K562 (cell line): ENCODE measurements around the gene PRR35. TPM values are rescaled to one million over a fixed set of nuclear protein-coding genes. Genes with fewer than 3 reads are reported as not detected.

Source experiments
- BMI1 ChIP-seq: fragments of 150-350 bp; IDR thresholded peaks from 2 replicates; pipeline ENCODE4 v1.6.1; 2014; ENCODE audit warnings: low read length
- C11orf30 ChIP-seq: fragments of 450-650 bp; IDR thresholded peaks from 2 replicates; pipeline ENCODE4 v1.6.1; 2016; ENCODE audit warnings: low read depth, mild to moderate bottlenecking
- CEBPZ ChIP-seq: fragments of 150-350 bp; IDR thresholded peaks from 2 replicates; pipeline ENCODE4 v1.6.1; 2014; ENCODE audit warnings: low read depth, mild to moderate bottlenecking, low read length, borderline replicate concordance
- GATA2 ChIP-seq: sonication (generic); formaldehyde crosslinking; IDR thresholded peaks from 2 replicates; pipeline ENCODE4 v1.4.0; 2020; ENCODE audit warnings: mild to moderate bottlenecking, missing genetic modification reagents
- HBP1 ChIP-seq: fragments of 450-650 bp; formaldehyde crosslinking; IDR thresholded peaks from 2 replicates; pipeline ENCODE4 v1.4.0; 2022; ENCODE audit warnings: missing genetic modification characterization
- HNRNPL ChIP-seq: fragments of 200-400 bp; formaldehyde crosslinking; IDR thresholded peaks from 2 replicates; pipeline ENCODE4 v1.6.1; 2017; ENCODE audit warnings: low read depth, mild to moderate bottlenecking, low read length
- MCM3 ChIP-seq: fragments of 450-650 bp; IDR thresholded peaks from 2 replicates; pipeline ENCODE4 v1.6.1; 2016
- MEIS2 ChIP-seq: fragments of 450-650 bp; IDR thresholded peaks from 2 replicates; pipeline ENCODE4 v1.6.1; 2014; ENCODE audit warnings: mild to moderate bottlenecking; ENCODE audit not compliant: partially characterized antibody
- MYC ChIP-seq, 2 experiments: fragments of 250-450 bp in 1 of 2; sonication (Bioruptor Pico) in 1 of 2; IDR thresholded peaks; 2 replicates each; pipeline versions ENCODE4 v1.5.1 to v1.6.1; 2012 to 2021; ENCODE audit warnings: low read depth in 2 of 2, borderline replicate concordance in 1 of 2, improper control_type of control experiment in 1 of 2, low read length in 1 of 2, mild to moderate bottlenecking in 1 of 2, moderate library complexity in 1 of 2
- NUFIP1 ChIP-seq: fragments of 450-650 bp; IDR thresholded peaks from 2 replicates; pipeline ENCODE4 v1.6.1; 2018; ENCODE audit not compliant: partially characterized antibody
- SIN3A ChIP-seq, 2 experiments: fragments of 150-350 bp in 1 of 2; IDR thresholded peaks; 2 replicates each; pipeline ENCODE4 v1.6.1; 2011 to 2016; ENCODE audit warnings: borderline replicate concordance in 2 of 2, low read depth in 2 of 2, low read length in 2 of 2, mild to moderate bottlenecking in 2 of 2, moderate library complexity in 2 of 2; ENCODE audit not compliant: control insufficient read depth in 1 of 2
- SMAD2 ChIP-seq: fragments of 150-350 bp; IDR thresholded peaks from 2 replicates; pipeline ENCODE4 v1.6.1; 2014; ENCODE audit warnings: low read depth, mild to moderate bottlenecking, low read length
- SP2 ChIP-seq: IDR thresholded peaks from 2 replicates; pipeline ENCODE4 v1.6.1; 2011; ENCODE audit warnings: mild to moderate bottlenecking, low read depth, low read length, moderate library complexity; ENCODE audit not compliant: poor library complexity, severe bottlenecking; ENCODE audit errors: extremely low read depth
- SRF ChIP-seq, 2 experiments: fragments of 250-450, 450-650 bp in 1 of 2; sonication (Bioruptor Pico) in 1 of 2; sonication (generic) in 1 of 2; formaldehyde crosslinking; IDR thresholded peaks; 2 replicates each; pipeline versions ENCODE4 v1.5.0 to v1.5.1; 2020 to 2022; ENCODE audit warnings: mild to moderate bottlenecking in 1 of 2, missing genetic modification reagents in 1 of 2
- STAT5B ChIP-seq: fragments of 250-450 bp; sonication (Bioruptor Pico); IDR thresholded peaks from 2 replicates; pipeline ENCODE4 v1.8.0; 2021; ENCODE audit warnings: mild to moderate bottlenecking, inconsistent platforms
- TCF7 ChIP-seq: sonication (generic); IDR thresholded peaks from 2 replicates; pipeline ENCODE4 v1.6.1; 2016; ENCODE audit warnings: antibody characterized with exemption, borderline replicate concordance
- ZFP30 ChIP-seq: fragments of 250-450 bp; sonication (Bioruptor Pico); IDR thresholded peaks from 2 replicates; pipeline ENCODE4 v1.8.0; 2022; ENCODE audit warnings: moderate library complexity, mild to moderate bottlenecking, inconsistent platforms, borderline replicate concordance
- ZFPM2 ChIP-seq: fragments of 250-450 bp; sonication (Bioruptor Pico); IDR thresholded peaks from 2 replicates; pipeline ENCODE4 v1.5.1; 2022; ENCODE audit warnings: mild to moderate bottlenecking
- ZKSCAN8 ChIP-seq: fragments of 200-800 bp; sonication (Bioruptor generic); IDR thresholded peaks from 2 replicates; pipeline ENCODE4 v1.6.1; 2016; ENCODE audit warnings: missing genetic modification characterization, missing compliant biosample characterization
- ZNF408 ChIP-seq: fragments of 250-450 bp; sonication (Bioruptor Pico); IDR thresholded peaks from 2 replicates; pipeline ENCODE4 v1.4.0; 2020; ENCODE audit warnings: low read depth, mild to moderate bottlenecking, moderate library complexity
- ZNF512 ChIP-seq: IDR thresholded peaks from 2 replicates; pipeline ENCODE4 v1.6.1; 2016; ENCODE audit warnings: missing genetic modification characterization, missing compliant biosample characterization
- polyA plus RNA-seq, 8 experiments: library from polyadenylated mRNA; depleted of rRNA in 4 of 8; stranded (reverse) in 5 of 8; unstranded in 3 of 8; fragments of >200 nt; fragmentation: Nextera tagmentation in 2 of 8; fragmentation: Illumina TruSeq in 1 of 8; extraction: Ambion mirVana in 2 of 8; extraction: Trizol in 1 of 8; gene quantifications; 2 replicates each; pipeline versions ENCODE4 v1.2.1 to v1.2.3, GENCODE V29; 2011 to 2014; ENCODE audit warnings: inconsistent platforms in 1 of 8, missing spikeins in 1 of 8
- total RNA-seq, 7 experiments: library from RNA; depleted of rRNA in 6 of 7; stranded (reverse); fragments of >200 nt in 6 of 7; fragmentation: Illumina TruSeq in 2 of 7; extraction: Trizol in 2 of 7; gene quantifications; 2 replicates each; pipeline versions ENCODE4 v1.2.1 to v1.2.3, GENCODE V29; 2011 to 2021; ENCODE audit warnings: low replicate concordance in 1 of 7
- TF ChIP-seq, protein P1 (sequence below): fragments of 450-650 bp; conservative IDR thresholded peaks from 2 replicates; pipeline ENCODE4 v1.6.1; 2016; ENCODE audit warnings: missing genetic modification characterization, low read depth, mild to moderate bottlenecking, control low read depth, missing compliant biosample characterization

PRR35 gene
- total and polyA plus RNA-seq, 9 of the 15 experiments (the other 6 are each of a cell fraction or from before 2014, with no cell fraction given): 0.17 to 0.45 (median 0.21) TPM; not detected in 5

DNA sequence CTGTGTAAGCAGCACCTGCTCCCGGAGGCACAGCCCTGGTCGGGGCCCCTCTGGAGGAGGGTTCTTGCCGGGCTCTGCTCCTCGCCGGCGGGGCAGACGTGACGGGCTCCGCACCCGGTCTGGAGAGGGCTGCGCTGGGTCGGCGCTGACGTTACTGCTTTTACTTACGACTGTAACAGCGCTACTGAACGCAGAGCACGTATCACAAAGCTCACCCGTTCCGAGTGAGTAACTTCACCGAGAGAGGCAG, 28.4 kb downstream of the PRR35 start (continued):
- TF ChIP-seq CEBPZ: no peak
- no peak for TF ChIP-seq MEIS2
- no peak for TF ChIP-seq ZNF408 (CRISPR knock-in tag)
- TF ChIP-seq ZNF512 (tag): no peak
- TF ChIP-seq SP2: no peak
- no peak for TF ChIP-seq NUFIP1
- TF ChIP-seq SRF (CRISPR knock-in tag; IDR thresholded peaks at IDR 0.05): no peak
- no peak for TF ChIP-seq ZKSCAN8 (CRISPR knock-in tag)
- no peak for TF ChIP-seq SIN3A (IDR thresholded peaks at IDR 0.05; ENCODE audit: borderline replicate concordance in 2 of 2, control insufficient read depth in 1 of 2, low read depth in 2 of 2, low read length in 2 of 2)
- TF ChIP-seq, protein P1, sequence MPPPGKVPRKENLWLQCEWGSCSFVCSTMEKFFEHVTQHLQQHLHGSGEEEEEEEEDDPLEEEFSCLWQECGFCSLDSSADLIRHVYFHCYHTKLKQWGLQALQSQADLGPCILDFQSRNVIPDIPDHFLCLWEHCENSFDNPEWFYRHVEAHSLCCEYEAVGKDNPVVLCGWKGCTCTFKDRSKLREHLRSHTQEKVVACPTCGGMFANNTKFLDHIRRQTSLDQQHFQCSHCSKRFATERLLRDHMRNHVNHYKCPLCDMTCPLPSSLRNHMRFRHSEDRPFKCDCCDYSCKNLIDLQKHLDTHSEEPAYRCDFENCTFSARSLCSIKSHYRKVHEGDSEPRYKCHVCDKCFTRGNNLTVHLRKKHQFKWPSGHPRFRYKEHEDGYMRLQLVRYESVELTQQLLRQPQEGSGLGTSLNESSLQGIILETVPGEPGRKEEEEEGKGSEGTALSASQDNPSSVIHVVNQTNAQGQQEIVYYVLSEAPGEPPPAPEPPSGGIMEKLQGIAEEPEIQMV (tag): no peak
- TF ChIP-seq MYC (IDR thresholded peaks at IDR 0.05; ENCODE audit: low read depth, low read length): no peak
- TF ChIP-seq MYC (CRISPR knock-in tag; IDR thresholded peaks at IDR 0.05; ENCODE audit: borderline replicate concordance, low read depth): 0 out of 2 replicates have a peak, but pooled peaks have one; percentile 9
- no peak for TF ChIP-seq MCM3
- no peak for TF ChIP-seq ZFPM2 (CRISPR knock-in tag)
- no peak for TF ChIP-seq GATA2 (CRISPR knock-in tag)
- no peak for TF ChIP-seq SMAD2
- TF ChIP-seq BMI1: no peak
- TF ChIP-seq STAT5B: no peak
- no peak for TF ChIP-seq ZFP30 (CRISPR knock-in tag)
- no peak for TF ChIP-seq HBP1 (CRISPR knock-in tag)
- no peak for TF ChIP-seq TCF7
- TF ChIP-seq C11orf30: no peak
- TF ChIP-seq HNRNPL: no peak
